Astrocyte (in vitro differentiated cells and primary cell): ENCODE results near the gene TCEAL1.

Source experiments
- EZH2 ChIP-seq: IDR thresholded peaks from 2 replicates; pipeline ENCODE4 v1.6.1; 2012; ENCODE audit warnings: mild to moderate bottlenecking, low read length, inconsistent platforms; ENCODE audit not compliant: insufficient read depth
- TF ChIP-seq, protein P1 (sequence below): IDR thresholded peaks from 2 replicates; pipeline ENCODE4 v1.5.1; 2011; ENCODE audit warnings: low read depth, mild to moderate bottlenecking, inconsistent platforms, low read length, moderate library complexity; ENCODE audit not compliant: insufficient read depth

DNA sequence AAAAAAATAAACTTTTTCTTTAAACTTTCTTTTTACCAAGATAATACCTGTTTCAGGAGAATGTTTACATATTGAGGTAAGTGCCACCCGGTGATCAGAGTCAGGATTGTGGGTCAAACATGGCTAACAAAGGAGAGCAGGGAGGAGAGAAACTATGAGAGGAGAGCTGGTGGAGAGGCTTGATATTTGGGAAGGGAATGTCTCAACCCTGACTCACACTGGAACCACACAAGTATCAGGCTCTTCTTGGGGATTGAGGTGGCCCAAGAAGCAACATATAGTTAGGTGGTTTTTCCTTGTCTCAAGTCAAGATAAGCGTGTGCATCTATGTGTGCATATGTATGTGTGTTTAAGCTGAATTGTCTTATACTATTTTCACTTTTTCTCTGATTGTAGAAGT is 6.7 kb downstream of the TCEAL1 start:
- TF ChIP-seq, protein P1, sequence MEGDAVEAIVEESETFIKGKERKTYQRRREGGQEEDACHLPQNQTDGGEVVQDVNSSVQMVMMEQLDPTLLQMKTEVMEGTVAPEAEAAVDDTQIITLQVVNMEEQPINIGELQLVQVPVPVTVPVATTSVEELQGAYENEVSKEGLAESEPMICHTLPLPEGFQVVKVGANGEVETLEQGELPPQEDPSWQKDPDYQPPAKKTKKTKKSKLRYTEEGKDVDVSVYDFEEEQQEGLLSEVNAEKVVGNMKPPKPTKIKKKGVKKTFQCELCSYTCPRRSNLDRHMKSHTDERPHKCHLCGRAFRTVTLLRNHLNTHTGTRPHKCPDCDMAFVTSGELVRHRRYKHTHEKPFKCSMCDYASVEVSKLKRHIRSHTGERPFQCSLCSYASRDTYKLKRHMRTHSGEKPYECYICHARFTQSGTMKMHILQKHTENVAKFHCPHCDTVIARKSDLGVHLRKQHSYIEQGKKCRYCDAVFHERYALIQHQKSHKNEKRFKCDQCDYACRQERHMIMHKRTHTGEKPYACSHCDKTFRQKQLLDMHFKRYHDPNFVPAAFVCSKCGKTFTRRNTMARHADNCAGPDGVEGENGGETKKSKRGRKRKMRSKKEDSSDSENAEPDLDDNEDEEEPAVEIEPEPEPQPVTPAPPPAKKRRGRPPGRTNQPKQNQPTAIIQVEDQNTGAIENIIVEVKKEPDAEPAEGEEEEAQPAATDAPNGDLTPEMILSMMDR, result no peak
- no peak for TF ChIP-seq EZH2
